Neural cell (in vitro differentiated cells): ENCODE data around the gene PRDX4.

Experiments used
- CTCF ChIP-seq: fragments of 450-650 bp; IDR thresholded peaks from 2 replicates; pipeline ENCODE4 v1.5.1; 2014; ENCODE audit warnings: antibody characterized with exemption, mild to moderate bottlenecking, moderate library complexity; ENCODE audit not compliant: poor library complexity, severe bottlenecking
- EP300 ChIP-seq: fragments of 450-650 bp; conservative IDR thresholded peaks from 2 replicates; pipeline ENCODE4 v1.6.1; 2014; ENCODE audit warnings: antibody characterized with exemption, mild to moderate bottlenecking, moderate library complexity; ENCODE audit not compliant: poor library complexity, severe bottlenecking
- EZH2 ChIP-seq: fragments of 200-600, 300-800 bp; shearing (Covaris generic), sonication (generic); IDR thresholded peaks from 2 replicates; pipeline ENCODE4 v1.6.1; 2014; ENCODE audit warnings: antibody characterized with exemption, low read length, borderline replicate concordance, mild to moderate bottlenecking; ENCODE audit not compliant: insufficient read depth, poor library complexity, severe bottlenecking
- MXI1 ChIP-seq: fragments of 450-650 bp; conservative IDR thresholded peaks from 2 replicates; pipeline ENCODE4 v1.6.1; 2014; ENCODE audit warnings: antibody characterized with exemption, mild to moderate bottlenecking; ENCODE audit not compliant: poor library complexity, severe bottlenecking
- POLR2AphosphoS5 ChIP-seq: IDR thresholded peaks from 2 replicates; pipeline ENCODE4 v1.6.1; 2012
- RAD21 ChIP-seq: fragments of 450-650 bp; conservative IDR thresholded peaks from 2 replicates; pipeline ENCODE4 v1.6.1; 2014; ENCODE audit warnings: antibody characterized with exemption, mild to moderate bottlenecking, moderate library complexity
- REST ChIP-seq: IDR thresholded peaks from 2 replicates; pipeline ENCODE4 v1.6.1; 2012; ENCODE audit warnings: borderline replicate concordance
- TAF1 ChIP-seq: IDR thresholded peaks from 2 replicates; pipeline ENCODE4 v1.6.1; 2012; ENCODE audit warnings: low read depth

- no peak for TF ChIP-seq REST
- TF ChIP-seq EZH2: no peak
- TF ChIP-seq CTCF: no peak
- TF ChIP-seq TAF1: no peak
- no peak for TF ChIP-seq EP300
- no peak for TF ChIP-seq MXI1
- no peak for TF ChIP-seq RAD21
- no peak for TF ChIP-seq POLR2AphosphoS5
Observed at GRCh38 chrX:23720117-23720677, 52.9 kb downstream of the PRDX4 start.
